ENCODE data around the gene IL1B. TPM values are rescaled to one million over a fixed set of nuclear protein-coding genes. Genes with fewer than 3 reads are reported as not detected.
"Not testable (repeated sequence)": the region's sequence is repeated elsewhere in the genome, so short reads cannot be mapped to it uniquely, and the experiment has no call there.

Gene IL1B
- total RNA-seq, 1 donor from 2014 or later: not detected

DNA sequence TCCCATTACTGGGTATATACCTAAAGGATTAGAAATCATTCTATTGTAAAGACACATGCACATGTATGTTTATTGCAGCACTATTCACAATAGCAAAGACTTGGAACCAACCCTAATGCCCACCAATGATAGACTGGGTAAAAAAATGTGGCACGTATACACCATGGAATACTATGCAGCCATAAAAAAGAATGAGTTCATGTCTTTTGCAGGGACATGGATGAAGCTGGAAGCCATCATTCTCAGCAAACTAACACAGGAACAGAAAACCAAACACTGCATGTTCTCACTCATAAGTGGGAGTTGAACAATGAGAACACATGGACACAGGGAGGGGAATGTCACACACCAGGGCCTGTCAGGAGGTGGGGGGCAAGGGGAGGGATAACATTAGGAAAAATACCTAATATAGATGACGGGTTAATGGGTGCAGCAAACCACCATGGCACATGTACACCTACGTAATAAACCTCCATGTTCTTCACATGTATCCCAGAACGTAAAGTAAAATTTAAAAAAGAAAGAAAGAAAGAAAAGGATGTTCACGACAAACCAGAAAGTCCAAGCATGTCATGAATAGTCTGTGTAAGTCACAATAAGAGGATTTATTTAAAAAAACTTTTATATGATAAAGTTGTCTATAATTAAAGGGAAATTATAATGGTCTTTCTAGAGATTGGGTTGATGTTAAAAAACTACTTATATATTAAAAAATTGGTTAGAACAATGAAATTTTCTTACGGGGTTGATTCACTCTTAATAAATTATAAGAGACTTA lies 23.0 kb upstream of the IL1B start:
- intact Hi-C loops (cut with micrococcal nuclease): not testable (repeated sequence)

GRCh38 chr2:112850588-112850987 lies 14.0 kb upstream of the IL1B start:
- intact Hi-C loops (cut with micrococcal nuclease): no loop called here

- intact Hi-C loops (cut with micrococcal nuclease): no loop called here
Observed at GRCh38 chr2:112849956-112850355, 13.4 kb upstream of the IL1B start.

DNA sequence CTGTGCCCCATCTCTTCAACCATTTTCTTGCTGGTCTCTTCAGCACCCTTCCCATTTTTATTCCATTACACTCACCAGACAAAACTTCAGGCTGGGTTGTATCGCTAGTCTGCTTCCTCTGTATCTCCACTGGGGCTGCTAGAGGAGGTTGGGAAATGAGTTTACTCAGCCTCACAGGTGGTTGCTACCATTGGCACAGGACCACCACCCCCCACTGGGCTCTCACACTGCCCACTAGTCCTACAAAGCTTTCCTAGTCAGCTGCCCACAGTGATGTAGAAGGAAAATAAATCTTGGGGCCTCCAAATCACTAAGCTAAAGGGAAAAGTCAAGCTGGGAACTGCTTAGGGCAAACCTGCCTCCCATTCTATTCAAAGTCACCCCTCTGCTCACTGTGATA lies 12.3 kb upstream of the IL1B start:
- intact Hi-C loops (cut with micrococcal nuclease): no loop called here

DNA sequence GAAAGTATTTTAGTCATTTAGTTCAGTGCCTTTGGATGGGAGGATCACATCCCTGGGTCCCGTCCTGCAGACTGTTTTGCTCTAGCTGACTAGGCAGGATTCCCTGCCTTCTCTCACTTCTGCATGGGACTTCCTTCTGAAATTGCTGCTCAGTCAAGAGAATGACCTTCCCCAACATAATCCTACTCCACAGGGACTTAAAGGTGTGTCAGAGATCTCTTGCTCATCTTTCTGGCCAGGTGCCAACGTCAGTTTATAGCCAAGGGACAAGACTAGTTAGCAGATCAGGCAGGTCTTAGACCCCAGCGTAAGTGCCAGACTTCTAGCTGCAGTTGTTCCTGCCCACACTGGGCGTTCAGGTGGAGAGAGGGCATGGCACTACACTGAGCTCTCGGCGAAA lies 9.5 kb upstream of the IL1B start:
- intact Hi-C loops (cut with micrococcal nuclease): no loop called here

DNA sequence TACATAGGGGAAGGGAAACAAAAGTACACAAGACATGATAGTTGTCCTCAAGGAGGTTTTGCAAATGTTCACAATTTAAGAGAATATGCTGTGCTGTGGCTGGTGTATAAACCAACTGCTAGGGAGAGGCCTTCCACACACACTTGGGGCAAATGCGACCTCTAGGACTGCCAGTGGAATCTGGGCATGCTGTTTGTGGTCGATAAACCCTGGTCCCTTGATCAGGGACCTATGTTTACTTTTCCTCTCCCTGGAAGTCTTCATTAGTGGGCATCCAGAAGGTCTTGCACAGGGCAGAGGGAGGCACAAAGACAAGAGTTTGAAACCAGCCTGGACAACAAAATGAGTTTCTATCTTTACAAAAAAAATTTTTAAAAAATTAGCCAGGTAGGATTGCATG lies 7.3 kb upstream of the IL1B start:
- intact Hi-C loops (cut with micrococcal nuclease): no loop called here

DNA sequence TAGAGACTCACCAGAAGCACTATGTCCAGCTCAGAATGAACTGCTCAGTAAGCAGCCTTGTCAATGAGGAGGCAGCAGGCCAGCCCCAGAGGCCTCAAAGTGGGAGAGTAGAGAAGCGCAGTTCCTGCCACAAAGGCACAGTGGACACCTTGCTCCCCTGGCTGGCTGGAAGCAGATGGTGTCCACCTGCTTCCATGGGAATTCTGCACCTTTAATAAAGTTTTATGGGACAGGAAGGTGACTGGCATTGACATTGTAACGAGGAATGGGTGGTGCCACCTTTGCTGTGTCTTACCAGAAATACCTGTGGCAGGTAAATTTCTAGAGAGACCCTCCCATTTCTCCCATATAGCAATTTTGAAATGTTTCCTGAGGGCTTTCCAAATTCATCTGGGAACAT lies 6.7 kb upstream of the IL1B start:
- intact Hi-C loops (cut with micrococcal nuclease): no loop called here

DNA sequence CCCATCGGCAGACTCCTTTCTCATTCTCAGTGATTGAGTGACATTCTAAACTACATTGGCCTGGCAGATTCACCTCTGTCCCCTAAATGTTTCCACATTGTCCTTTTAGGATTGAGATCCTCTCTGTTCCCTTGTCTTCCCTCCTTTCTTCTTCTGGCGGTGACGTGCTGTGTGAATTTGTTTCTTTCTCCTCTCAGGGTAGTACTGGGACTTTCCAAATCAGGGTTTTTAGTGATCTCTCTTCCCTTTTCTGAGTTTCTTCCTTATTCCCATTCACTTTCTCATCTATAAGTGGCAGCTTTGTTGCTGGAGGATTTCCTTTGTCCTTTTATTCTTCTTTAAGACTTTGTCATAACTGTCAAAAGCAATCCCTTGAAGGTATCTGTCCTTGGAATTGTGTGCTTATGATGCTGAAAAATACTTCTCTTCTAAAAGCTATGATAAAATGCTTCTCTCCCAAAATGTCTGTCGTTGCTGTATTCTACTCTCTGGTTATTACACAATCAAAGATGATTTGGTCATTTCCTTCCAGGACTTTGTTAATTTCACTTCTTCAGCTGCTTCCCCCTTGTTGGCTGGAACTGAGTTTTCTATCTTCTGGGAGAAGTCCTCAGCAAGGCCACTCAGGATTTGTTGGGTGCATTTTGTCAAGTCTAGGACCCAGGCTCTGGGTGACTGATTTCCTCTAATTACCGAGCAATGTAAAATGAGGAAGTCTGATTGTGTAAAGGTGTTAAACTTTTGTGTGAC lies 4.9 kb upstream of the IL1B start:
- intact Hi-C loops (cut with micrococcal nuclease): no loop called here

DNA sequence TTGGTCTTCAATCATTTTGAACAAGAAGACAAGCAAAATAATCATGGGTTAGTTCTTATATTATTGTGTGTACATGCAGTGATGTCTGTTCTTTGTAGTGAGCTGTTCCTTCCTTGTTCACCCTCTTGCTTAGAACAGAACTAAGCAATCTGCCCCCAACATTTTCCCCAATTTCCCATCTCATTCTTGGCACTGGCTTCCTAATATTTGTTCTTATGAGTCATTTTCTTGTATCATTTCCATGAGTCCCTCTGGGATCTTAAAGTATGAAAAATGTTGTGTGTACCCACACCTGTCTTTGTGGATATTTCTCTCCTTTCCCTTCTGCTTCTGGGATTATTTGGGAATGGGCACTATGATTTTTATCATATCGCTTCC lies 3.5 kb upstream of the IL1B start:
- intact Hi-C loops (cut with micrococcal nuclease): no loop called here

GRCh38 chr2:112839407-112840067 lies 3.0 kb upstream of the IL1B start:
- intact Hi-C loops (cut with micrococcal nuclease): no loop called here

- intact Hi-C loops (cut with micrococcal nuclease): no loop called here
Observed at GRCh38 chr2:112836163-112836560, 417 bp downstream of the IL1B start.

GRCh38 chr2:112835536-112836162 lies 930 bp downstream of the IL1B start:
- intact Hi-C loops (cut with micrococcal nuclease): no loop called here

GRCh38 chr2:112835061-112835501 lies 1.5 kb downstream of the IL1B start:
- intact Hi-C loops (cut with micrococcal nuclease): no loop called here

DNA sequence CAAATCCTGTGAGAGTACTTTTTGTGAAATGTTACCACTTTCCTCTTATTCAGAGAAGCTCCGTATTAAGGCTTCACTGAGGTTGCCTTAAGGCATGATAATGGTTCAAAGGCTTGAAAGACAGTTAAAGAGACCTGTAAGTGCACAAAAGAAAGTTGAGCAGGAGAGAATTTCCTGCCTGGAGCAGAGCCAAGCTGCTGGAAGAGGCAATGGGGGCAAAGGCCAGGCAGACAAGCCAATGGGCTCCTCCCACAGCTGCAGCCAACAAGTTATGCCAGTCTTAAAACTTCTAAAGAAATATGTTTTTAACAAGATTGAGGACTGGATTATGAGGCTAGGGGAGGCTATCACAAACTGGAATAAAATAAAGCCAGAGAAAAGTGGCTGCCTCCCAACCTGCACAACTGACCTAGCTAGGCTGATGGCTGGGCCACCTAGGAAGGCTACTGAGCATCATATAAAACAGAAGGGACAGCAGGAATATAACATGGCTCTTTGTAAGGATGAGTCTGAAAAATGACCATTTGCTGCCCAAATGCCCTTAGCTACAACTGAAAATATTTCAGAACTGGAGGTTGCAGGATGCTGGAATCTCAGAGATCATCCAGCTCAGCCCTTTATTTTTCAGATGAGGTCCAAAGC lies 2.1 kb downstream of the IL1B start:
- intact Hi-C loops (cut with micrococcal nuclease): no loop called here

DNA sequence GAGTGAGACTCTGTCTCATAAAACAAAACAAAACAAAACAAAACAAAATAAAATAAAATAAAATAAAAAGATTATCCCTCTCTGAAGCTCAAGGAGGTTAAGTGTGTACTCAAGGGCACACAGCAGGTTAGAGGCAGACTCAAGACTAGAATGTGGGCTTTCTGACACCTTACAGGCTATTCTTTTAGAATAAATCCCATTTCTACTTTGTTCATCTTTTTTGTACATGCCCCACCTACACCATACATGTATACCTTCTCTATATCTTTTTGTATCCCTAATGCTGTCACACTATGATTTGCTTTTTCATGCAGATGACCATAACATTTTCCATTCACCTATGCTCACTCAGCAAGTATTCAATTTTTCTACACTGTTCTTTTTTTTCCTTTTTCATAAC lies 2.6 kb downstream of the IL1B start:
- intact Hi-C loops (cut with micrococcal nuclease): no loop called here

DNA sequence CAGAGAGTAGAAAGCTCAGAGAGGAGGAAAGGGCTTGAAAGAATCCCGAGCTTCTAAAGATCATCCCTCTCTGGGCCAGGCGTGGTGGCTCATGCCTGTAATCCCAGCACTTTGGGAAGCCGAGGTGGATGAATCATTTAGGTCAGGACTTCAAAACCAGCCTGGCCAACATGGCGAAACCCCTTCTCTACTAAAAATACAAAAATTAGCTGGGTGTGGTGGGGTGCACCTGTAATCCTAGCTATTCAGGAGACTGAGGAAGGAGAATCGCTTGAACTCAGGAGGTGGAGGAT lies 3.0 kb downstream of the IL1B start:
- intact Hi-C loops (cut with micrococcal nuclease): not testable (repeated sequence)

GRCh38 chr2:112832841-112833638 lies 3.5 kb downstream of the IL1B start:
- intact Hi-C loops (cut with micrococcal nuclease): no loop called here

DNA sequence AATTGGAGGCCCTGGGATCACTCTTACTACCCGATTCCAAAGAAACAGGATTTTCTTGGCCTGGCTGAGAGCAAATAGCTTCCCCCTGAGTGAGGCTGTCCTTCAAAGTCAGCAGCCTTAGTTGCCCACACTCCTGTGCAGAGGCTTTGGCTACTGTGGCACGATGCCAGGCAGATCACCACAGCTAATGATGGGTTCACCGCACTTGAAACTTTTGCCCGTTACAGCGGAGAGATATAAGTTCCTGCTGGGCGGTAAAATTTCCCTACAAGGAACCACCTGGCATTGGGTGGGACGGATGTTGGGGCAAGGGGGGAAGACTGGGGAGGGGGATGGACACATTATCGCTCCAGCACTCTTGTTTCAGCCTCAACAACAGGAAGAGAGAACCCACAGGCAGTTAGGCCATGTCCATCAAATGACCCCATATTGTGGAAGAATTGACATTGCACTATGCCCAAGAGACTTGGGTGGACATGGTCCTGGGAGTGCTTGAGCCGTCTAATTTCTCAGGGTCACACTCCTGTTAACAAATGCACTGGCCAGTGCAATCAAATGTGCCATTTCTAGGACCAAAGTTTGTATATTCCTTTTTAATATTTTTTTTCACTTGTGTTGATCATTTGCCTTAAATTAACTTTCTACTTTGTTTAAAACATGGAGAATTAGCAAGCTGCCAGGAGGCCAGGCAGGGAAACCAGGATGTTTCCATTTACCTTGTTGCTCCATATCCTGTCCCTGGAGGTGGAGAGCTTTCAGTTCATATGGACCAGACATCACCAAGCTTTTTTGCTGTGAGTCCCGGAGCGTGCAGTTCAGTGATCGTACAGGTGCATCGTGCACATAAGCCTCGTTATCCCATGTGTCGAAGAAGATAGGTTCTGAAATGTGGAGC lies 4.4 kb downstream of the IL1B start:
- intact Hi-C loops (cut with micrococcal nuclease): no loop called here

DNA sequence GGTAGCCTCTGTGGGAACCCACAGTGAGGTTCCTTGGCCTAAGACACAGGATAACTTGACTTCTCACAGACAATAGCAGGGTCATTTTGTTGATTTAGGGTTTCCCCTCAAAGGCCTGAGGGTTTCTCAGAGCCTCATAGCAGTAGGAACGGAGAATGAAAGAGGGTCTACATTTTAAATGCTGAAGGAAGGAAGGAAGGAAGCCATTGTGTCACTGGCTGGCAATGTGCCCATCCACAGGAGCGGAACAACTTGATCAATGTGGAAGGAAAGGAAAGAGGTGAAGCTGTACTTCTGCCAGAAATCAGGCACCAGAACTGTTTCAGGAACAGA lies 5.1 kb downstream of the IL1B start:
- intact Hi-C loops (cut with micrococcal nuclease): no loop called here

All from T-helper 1 cell treated with Interleukin-12 subunit alpha and Interleukin-12 subunit beta and Interleukin-4 antibody, amounts not matched to agents 30 ng/mL and 1 ng/mL, for 36 hours (primary cell).